GM18499 (cell line): ENCODE measurements around the gene ANXA1.

Experiments
- ATAC-seq: cut with Tn5 transposase; IDR thresholded peaks from one replicate; pipeline ENCODE4 v1.9.1; 2021; ENCODE audit warnings: moderate number of reproducible peaks; ENCODE audit not compliant: insufficient read depth, unreplicated experiment

The ANXA1 gene

GRCh38 chr9:73137286-73137899, 14.3 kb upstream of the ANXA1 start:
- ATAC-seq = no peak

- ATAC-seq = no peak
Measured at GRCh38 chr9:73137914-73138313, 13.8 kb upstream of the ANXA1 start.

DNA sequence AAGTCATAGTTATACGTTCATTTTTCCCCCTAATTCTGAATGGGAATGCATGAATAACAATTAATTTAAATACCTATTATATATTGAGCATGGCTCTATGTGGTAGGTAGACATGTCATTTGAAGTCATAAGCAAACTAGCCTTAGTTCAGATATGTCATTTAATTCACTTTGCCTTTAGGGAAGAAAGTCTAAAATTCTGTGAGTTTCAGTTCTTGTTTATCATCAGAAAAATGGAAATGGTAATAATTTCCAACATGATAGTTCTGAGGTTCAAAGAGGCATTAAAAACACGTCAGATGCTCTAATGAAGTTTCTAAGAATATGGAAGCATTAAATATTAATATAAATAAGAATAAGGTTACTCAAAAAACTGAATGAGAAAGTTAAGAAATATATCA, 13.1 kb upstream of the ANXA1 start:
- no peak for ATAC-seq

DNA sequence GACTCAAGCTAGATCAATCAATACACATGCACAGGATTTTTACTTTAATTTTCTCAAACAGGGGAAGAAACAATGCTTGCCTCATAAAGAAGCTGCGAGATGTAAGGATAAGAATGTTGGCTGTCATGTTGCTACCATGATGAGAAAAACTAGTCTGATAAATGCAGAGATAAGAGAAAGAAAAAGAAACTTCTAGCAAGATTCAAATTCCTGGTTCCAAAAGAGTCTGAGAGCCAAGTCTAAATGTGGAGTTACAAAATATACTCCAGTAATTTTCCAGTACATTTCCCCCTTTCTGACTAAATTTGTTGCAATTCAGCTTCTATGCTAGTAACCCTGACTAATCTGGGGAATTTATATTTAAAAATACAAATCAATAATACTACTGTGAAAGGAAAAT, 10.4 kb upstream of the ANXA1 start:
- ATAC-seq = no peak

- ATAC-seq = no peak
Measured at GRCh38 chr9:73143711-73144328, 7.8 kb upstream of the ANXA1 start.

- ATAC-seq = no peak
Measured at GRCh38 chr9:73146111-73146815, 5.4 kb upstream of the ANXA1 start.

DNA sequence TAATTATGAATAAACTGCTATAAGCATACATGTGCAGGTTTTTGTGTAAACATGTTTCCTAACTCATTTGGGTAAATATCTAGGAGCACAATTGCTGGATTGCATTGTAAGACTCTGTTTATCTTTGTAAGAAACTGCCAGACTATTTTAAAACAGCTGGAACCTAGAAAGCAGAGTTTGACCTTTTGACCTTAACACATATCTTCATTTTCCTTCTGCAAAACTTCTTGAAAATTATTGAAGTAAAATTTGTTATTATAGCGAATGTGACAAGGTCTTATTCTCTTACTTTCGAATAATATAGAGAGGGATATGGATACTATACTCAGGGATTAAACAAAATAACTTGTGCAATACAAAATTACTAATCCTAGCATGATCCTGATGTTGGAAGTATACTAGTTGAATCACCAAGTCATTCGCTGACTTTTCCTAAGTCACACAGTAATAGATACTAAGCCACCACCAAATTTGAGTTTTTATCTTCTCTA, 3.2 kb upstream of the ANXA1 start:
- ATAC-seq = no peak

DNA sequence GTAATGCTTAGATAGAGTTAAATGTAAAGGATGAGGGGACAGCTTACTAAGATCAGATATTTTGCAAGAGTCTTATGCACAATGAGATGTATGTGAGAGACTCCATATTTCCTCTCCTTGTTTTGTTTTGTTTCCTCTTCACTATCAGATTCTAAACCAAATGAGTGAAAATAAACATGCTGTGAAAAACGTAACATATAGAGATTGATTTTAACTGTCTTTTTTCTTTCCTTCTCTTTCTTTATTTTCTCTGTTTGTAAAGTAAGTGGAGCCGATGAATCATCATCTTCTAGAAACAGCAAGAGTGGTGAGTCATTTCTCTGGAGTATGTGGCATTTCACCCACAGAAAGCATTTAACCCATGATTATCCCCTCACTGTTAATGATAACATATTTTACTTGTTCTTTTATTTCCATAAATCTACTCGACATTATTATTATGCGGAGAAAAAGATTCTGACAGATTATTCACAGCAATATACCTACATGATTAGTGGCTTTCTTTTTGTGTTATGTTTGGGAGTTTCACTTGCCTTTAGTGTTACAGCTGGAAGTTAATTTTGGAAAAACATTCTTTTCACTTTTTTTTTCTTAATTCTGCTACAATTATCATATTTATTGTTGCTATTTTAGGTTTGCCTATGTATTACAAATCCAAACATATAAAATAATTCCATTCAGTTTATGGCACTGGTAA, 2.1 kb upstream of the ANXA1 start:
- peak; percentile 60 for ATAC-seq

GRCh38 chr9:73152543-73152844, 829 bp downstream of the ANXA1 start:
- no peak for ATAC-seq

DNA sequence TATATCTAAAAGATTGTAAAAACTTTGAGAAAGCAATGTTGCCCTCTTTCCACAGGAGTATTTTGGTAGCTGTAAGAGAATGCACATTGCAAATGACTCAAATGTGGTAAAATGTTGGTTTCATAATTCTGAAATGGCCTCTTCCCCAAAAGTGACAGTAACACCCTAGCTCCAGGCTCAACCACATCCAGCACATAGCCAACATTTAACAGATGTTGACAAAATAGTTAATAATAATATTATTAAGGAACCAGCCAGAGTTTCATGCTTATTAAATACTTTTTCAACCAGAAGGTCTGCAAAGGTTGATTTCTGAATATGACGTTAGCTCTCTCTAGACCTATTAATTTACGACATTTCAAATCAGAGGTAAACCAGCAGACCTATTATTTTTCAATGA, 1.3 kb downstream of the ANXA1 start:
- ATAC-seq = peak; percentile 78

DNA sequence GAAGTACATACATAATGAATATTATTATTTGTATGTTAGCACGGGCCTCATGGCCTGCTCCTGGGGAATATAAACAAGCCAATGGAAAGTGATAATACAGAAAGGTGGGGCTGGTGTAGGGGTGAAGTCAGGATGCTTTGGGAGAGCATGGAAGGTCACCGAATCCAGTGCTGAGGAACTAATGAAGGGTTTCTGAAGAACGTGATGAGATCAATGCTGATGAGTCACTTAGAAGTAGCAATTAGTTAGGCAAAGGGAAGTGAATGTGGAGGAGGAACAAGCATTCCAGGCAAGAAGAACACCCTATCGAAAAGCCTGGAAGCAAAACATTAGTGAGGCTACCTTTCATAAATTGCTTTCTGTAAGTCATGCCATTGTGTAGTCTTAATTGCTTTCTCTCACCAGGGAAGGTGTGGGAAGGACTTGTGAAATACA, 2.1 kb downstream of the ANXA1 start:
- ATAC-seq = no peak

DNA sequence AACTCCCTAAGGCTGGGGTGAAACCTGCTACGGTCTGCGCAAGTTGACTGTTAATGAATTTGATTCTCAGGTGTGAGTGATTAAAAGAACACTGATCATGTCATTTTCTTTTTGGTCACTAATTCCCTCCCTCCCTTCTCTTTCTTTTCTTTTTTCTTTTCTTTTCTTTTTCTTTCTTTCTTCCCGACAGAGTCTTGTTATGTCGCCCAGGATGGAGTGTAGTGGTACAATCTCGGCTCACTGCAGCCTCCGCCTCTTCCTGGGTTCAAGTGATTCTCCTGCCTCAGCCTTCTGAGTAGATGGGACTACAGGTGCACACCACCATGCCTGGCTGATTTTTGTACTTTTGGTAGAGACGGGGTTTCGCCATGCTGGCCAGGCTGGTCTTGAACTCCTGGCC, 2.6 kb downstream of the ANXA1 start:
- ATAC-seq = no peak

GRCh38 chr9:73154722-73155121, 3.1 kb downstream of the ANXA1 start:
- no peak for ATAC-seq

DNA sequence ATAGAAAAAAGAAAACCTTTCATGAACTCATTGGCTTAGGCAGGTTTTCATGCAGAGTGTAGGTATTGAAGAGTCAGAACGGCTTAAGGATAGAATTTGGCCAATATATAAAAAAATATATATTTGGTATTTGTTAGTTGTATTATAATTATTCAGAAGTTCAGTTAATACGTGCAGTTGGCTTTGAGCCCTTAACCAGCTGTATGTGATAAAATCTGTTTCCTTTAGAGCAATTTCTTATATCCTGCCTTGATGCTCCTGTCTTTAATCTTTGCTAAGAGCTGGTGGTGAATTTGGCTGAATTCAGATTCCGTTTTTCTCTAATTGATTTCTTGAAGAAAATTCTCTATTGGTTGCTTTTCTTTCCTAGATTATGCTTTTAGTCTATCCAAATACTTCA, 3.7 kb downstream of the ANXA1 start:
- no peak for ATAC-seq

GRCh38 chr9:73155968-73156864, 4.6 kb downstream of the ANXA1 start:
- no peak for ATAC-seq

DNA sequence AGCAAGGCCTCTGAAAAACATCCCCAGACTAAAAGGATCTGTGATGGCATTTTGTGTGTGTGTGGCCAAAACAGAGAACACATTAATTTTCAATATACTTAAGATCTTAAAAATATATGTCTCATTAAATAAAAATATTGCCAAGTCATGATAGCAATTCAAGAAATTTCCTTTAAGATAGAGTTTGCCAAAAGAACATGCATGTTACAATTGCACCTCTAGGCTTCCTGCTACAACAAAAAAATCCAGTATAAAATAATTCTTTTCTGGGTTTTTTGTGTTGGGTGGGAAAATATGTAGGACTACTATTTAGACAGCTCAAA, 5.2 kb downstream of the ANXA1 start:
- no peak for ATAC-seq

GRCh38 chr9:73157811-73158210, 6.1 kb downstream of the ANXA1 start:
- no peak for ATAC-seq

- ATAC-seq = no peak
Measured at GRCh38 chr9:73158723-73159122, 7.1 kb downstream of the ANXA1 start.

DNA sequence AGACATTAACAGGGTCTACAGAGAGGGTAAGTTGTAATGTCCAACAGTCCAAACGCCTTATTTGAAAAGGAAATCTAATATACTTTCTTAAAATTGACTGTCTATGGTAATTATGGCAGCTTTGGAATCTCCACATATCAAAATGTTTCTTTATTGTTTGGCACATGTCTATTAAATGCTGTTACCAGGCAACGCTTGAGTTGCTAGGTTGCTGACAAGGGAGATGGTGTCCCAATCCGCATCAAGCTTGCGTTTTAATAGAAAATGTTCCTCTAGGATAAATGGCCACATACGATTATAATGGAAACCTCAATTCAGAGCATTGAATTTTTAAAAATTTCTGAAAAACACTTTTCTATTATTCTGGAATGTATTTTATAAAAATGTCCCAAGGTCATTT, 9.2 kb downstream of the ANXA1 start:
- ATAC-seq = no peak

GRCh38 chr9:73162987-73163768, 11.5 kb downstream of the ANXA1 start:
- no peak for ATAC-seq
